A549 (cell line): ENCODE results near the gene ACSM6. TPM values are rescaled to one million over a fixed set of nuclear protein-coding genes. Genes with fewer than 3 reads are reported as not detected.
A peak's percentile ranks its signal among the peaks of the same experiment; 100 is the strongest.

Experiments
- ATAC-seq, 2 experiments: fragments of 200-7000 bp in 1 of 2; fragments of >200 bp in 1 of 2; cut with Nextera tagmentation in 1 of 2; cut with Tn5 transposase in 1 of 2; 3 replicates each; pipeline versions ENCODE4 v1.8.0 to v1.9.1; 2018 to 2020; ENCODE audit warnings: mild to moderate bottlenecking in 1 of 2, moderate library complexity in 1 of 2
- CTCF ChIA-PET: fragments of 300-600 bp; sonication (Branson Sonifier 250); formaldehyde crosslinking; extraction: SDS; loops from one replicate; lab custom pipeline; 2021; ENCODE audit warnings: antibody characterized with exemption, inconsistent platforms; lab: Yijun Ruan, JAX
- POLR2A ChIA-PET: fragments of 350-600 bp; formaldehyde crosslinking; extraction: SDS; loops from one replicate; lab custom pipeline; 2021; ENCODE audit warnings: antibody characterized with exemption, inconsistent platforms; lab: Yijun Ruan, JAX
- DNase-seq, 2 experiments: peaks; one replicate each; pipeline versions ENCODE4 v3.0.0 to v3.0.0-alpha.2; 2011 to 2016; ENCODE audit warnings: low read depth in 1 of 2, low spot score in 1 of 2
- FAIRE-seq: peaks from 2 replicates; lab custom pipeline; 2011; peaks lifted over from hg19 to GRCh38; lab: Jason Lieb, UNC
- H3K27ac ChIP-seq, 2 experiments: fragments of >200 bp; sonication (Bioruptor Twin); formaldehyde crosslinking; 3 replicates each; pipeline ENCODE4 v1.5.1; 2016 to 2017
- H3K4me1 ChIP-seq: fragments of >200 bp; sonication (Bioruptor Twin); formaldehyde crosslinking; 3 replicates; pipeline ENCODE4 v1.6.1; 2016
- H3K4me2 ChIP-seq: fragments of >200 bp; sonication (Bioruptor Twin); formaldehyde crosslinking; 3 replicates; pipeline ENCODE4 v1.6.1; 2016
- H3K4me3 ChIP-seq: fragments of >200 bp; sonication (Bioruptor Twin); formaldehyde crosslinking; 3 replicates; pipeline ENCODE4 v1.5.1; 2016
- H3K9me3 ChIP-seq: fragments of >200 bp; sonication (Bioruptor Twin); formaldehyde crosslinking; 3 replicates; pipeline ENCODE4 v1.6.1; 2016
- CEBPB ChIP-seq, 2 experiments: fragments of >200 bp in 1 of 2; sonication (Bioruptor Twin) in 1 of 2; formaldehyde crosslinking in 1 of 2; IDR thresholded peaks; 2 replicates each; pipeline ENCODE4 v1.6.1; 2012 to 2016
- CHD4 ChIP-seq: fragments of 200-600 bp; sonication (generic); IDR thresholded peaks from 2 replicates; pipeline ENCODE4 v1.6.1; 2016; ENCODE audit warnings: antibody characterized with exemption, mild to moderate bottlenecking, borderline replicate concordance
- E2F6 ChIP-seq: IDR thresholded peaks from 2 replicates; pipeline ENCODE4 v1.6.1; 2012; ENCODE audit warnings: low read depth, borderline replicate concordance
- FOSB ChIP-seq: fragments of 250-450 bp; sonication (Bioruptor Pico); IDR thresholded peaks from 2 replicates; pipeline ENCODE4 v1.5.0; 2020; ENCODE audit warnings: mild to moderate bottlenecking, moderate library complexity
- FOSL2 ChIP-seq, 2 experiments: fragments of 450-650 bp in 1 of 2; fragments of >200 bp in 1 of 2; sonication (Bioruptor Twin) in 1 of 2; formaldehyde crosslinking; IDR thresholded peaks; 2 replicates each; pipeline versions ENCODE4 v1.5.0 to v1.6.1; 2016 to 2020; ENCODE audit warnings: mild to moderate bottlenecking in 1 of 2, moderate library complexity in 1 of 2
- GATA3 ChIP-seq: IDR thresholded peaks from 2 replicates; pipeline ENCODE4 v1.6.1; 2012; ENCODE audit warnings: borderline replicate concordance
- HMGXB4 ChIP-seq: fragments of 250-450 bp; sonication (Bioruptor Pico); IDR thresholded peaks from 2 replicates; pipeline ENCODE4 v1.5.0; 2021; ENCODE audit warnings: mild to moderate bottlenecking, moderate library complexity, borderline replicate concordance
- HOXA7 ChIP-seq: fragments of 250-450 bp; sonication (Bioruptor Pico); IDR thresholded peaks from 2 replicates; pipeline ENCODE4 v1.5.0; 2020; ENCODE audit warnings: mild to moderate bottlenecking, moderate library complexity
- JUN ChIP-seq, 2 experiments: fragments of >200 bp; sonication (Bioruptor Twin); formaldehyde crosslinking; IDR thresholded peaks; 2 replicates in 1 of 2; 3 replicates in 1 of 2; pipeline ENCODE4 v1.6.1; 2016 to 2017
- JUNB ChIP-seq: fragments of >200 bp; sonication (Bioruptor Twin); formaldehyde crosslinking; IDR thresholded peaks from 2 replicates; pipeline ENCODE4 v1.6.1; 2016
- KDM1A ChIP-seq: fragments of 200-600 bp; sonication (generic); IDR thresholded peaks from 2 replicates; pipeline ENCODE4 v1.6.1; 2016; ENCODE audit warnings: low read depth, mild to moderate bottlenecking
- KDM5A ChIP-seq: fragments of 200-600 bp; sonication (generic); IDR thresholded peaks from 2 replicates; pipeline ENCODE4 v1.6.1; 2016; ENCODE audit warnings: antibody characterized with exemption, mild to moderate bottlenecking
- MAFK ChIP-seq: fragments of 450-650 bp; IDR thresholded peaks from 2 replicates; pipeline ENCODE4 v1.6.1; 2014; ENCODE audit not compliant: partially characterized antibody
- MAX ChIP-seq: IDR thresholded peaks from 2 replicates; pipeline ENCODE4 v1.6.1; 2012
- NR3C1 ChIP-seq: fragments of >200 bp; sonication (Bioruptor Twin); formaldehyde crosslinking; IDR thresholded peaks from 3 replicates; pipeline ENCODE4 v1.6.1; 2017
- PHF8 ChIP-seq: fragments of 200-600 bp; sonication (generic); IDR thresholded peaks from 2 replicates; pipeline ENCODE4 v1.6.1; 2016; ENCODE audit warnings: low read depth, mild to moderate bottlenecking, antibody characterized with exemption, moderate library complexity, borderline replicate concordance
- POLR2A ChIP-seq: IDR thresholded peaks from 2 replicates; pipeline ENCODE4 v1.6.1; 2012; ENCODE audit warnings: mild to moderate bottlenecking, low read length
- POLR2AphosphoS2 ChIP-seq: conservative IDR thresholded peaks from 2 replicates; pipeline ENCODE4 v1.6.1; 2012; ENCODE audit warnings: low read length, improper control_type of control experiment, inconsistent platforms
- RAD21 ChIP-seq, 2 experiments: fragments of >200 bp in 1 of 2; sonication (Bioruptor Twin) in 1 of 2; formaldehyde crosslinking in 1 of 2; IDR thresholded peaks in 1 of 2; conservative IDR thresholded peaks in 1 of 2; 2 replicates in 1 of 2; 3 replicates in 1 of 2; pipeline ENCODE4 v1.6.1; 2012 to 2018; ENCODE audit warnings: inconsistent platforms in 1 of 2
- RCOR1 ChIP-seq: fragments of 150-350 bp; IDR thresholded peaks from 2 replicates; pipeline ENCODE4 v1.6.1; 2014; ENCODE audit warnings: antibody characterized with exemption, low read length, low read depth
- TP53 ChIP-seq: fragments of 250-450 bp; sonication (Bioruptor Pico); IDR thresholded peaks from 2 replicates; pipeline ENCODE4 v1.5.0; 2021; ENCODE audit warnings: mild to moderate bottlenecking, moderate library complexity
- ZC3H11A ChIP-seq: fragments of 450-650 bp; IDR thresholded peaks from 2 replicates; pipeline ENCODE4 v1.6.1; 2014; ENCODE audit warnings: antibody characterized with exemption, mild to moderate bottlenecking
- ZNF302 ChIP-seq: fragments of 250-450 bp; sonication (Bioruptor Pico); IDR thresholded peaks from 2 replicates; pipeline ENCODE4 v1.9.0; 2021; ENCODE audit warnings: inconsistent platforms, mild to moderate bottlenecking, moderate library complexity
- WGBS: methylation state at CpG from one replicate; pipeline ENCODE4 v1.1.6; 2017; ENCODE audit errors: missing lambda C conversion rate; 5-methylcytosine and 5-hydroxymethylcytosine counted together
- polyA plus RNA-seq, 4 experiments: library from polyadenylated mRNA; depleted of rRNA in 3 of 4; stranded (reverse); fragments of >200 nt; fragmentation: RNase III in 1 of 4; extraction: RNeasy Plus Mini Kit Qiagen cat#74134 plus additional on column Dnase treatment in 1 of 4; gene quantifications; 2 replicates in 3 of 4; 3 replicates in 1 of 4; pipeline ENCODE4 v1.2.3, GENCODE V29; 2011 to 2017
- TF ChIP-seq, protein P1 (sequence below): fragments of 200-600 bp; sonication (generic); IDR thresholded peaks from 2 replicates; pipeline ENCODE4 v1.6.1; 2016; ENCODE audit warnings: antibody characterized with exemption, mild to moderate bottlenecking, moderate library complexity
- TF ChIP-seq, protein P2 (sequence below): IDR thresholded peaks from 2 replicates; pipeline ENCODE4 v1.6.1; 2012

Gene ACSM6
- polyA plus RNA-seq, 2 of the 4 experiments (the other 2 are of a cell fraction) = not detected

DNA sequence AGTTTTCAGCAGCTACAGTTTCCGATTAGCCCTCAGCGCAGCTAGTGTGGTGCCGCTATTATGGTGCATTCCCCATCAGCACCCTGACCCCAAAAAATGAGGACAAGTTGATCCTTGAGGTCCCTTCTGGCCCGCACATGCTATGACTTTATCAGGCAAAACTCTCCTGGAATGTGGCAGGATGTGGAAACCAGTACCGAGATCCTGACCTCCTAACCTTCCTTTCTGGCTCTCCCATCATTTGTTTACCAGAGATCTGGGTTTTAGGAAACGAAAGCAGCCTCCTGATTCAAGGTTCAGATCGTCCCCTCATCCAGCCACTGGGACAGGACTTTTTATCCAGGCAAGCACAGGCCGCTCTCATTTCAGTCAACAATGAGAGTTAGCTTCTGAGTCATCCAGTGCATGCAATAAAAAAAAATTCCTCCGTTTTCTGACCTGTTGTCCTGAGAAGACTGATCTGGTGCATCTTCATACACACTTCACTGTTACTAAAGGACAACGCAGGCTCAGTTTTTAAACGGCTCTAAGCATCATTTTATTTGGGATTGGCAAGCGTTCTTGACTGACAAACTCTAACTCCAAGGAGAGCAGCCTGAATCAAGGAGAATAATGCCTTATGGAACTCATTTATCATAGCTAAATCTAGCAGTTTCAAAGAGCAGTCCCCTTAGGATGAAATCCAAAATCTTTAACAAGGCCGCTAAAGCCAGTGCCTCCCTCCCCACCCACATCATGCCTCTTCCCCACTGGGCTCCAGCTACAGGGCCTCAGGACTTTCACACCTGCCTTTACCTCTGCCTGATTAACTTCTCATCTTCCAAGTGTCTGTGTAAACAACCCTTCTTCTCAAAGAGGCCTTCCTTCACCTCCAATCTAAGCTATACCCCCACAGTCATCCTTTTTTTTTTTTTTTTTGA, 79.6 kb downstream of the ACSM6 start:
- CTCF ChIA-PET = interaction anchor here (0.9 to 2.0 kb wide), 9 partner anchors 14 to 91 kb away, joined by 3 to 9 read pairs (median 5); no protein-coding TSS in a partner anchor
- POLR2A ChIA-PET = interaction anchor here (0.9 to 1.2 kb wide), 2 partner anchors 12 to 17 kb away, joined by 3 to 5 read pairs; partner anchors contain the start of gene PDLIM1

GRCh38 chr10:95275726-95276366, 81.8 kb downstream of the ACSM6 start:
- Histone ChIP-seq H3K9me3 (no peaks in the 10 kb centered on the region), H3K27ac (peak overlapping the region; percentile 76 to 86; a peak in 5 of 6 replicates)
- no peak for TF ChIP-seq ZNF302 (CRISPR knock-in tag)
- no peak for TF ChIP-seq KDM5A
- no peak for TF ChIP-seq FOSB
- TF ChIP-seq NR3C1 = no peak
- no peak for TF ChIP-seq JUNB
- TF ChIP-seq, protein P1, sequence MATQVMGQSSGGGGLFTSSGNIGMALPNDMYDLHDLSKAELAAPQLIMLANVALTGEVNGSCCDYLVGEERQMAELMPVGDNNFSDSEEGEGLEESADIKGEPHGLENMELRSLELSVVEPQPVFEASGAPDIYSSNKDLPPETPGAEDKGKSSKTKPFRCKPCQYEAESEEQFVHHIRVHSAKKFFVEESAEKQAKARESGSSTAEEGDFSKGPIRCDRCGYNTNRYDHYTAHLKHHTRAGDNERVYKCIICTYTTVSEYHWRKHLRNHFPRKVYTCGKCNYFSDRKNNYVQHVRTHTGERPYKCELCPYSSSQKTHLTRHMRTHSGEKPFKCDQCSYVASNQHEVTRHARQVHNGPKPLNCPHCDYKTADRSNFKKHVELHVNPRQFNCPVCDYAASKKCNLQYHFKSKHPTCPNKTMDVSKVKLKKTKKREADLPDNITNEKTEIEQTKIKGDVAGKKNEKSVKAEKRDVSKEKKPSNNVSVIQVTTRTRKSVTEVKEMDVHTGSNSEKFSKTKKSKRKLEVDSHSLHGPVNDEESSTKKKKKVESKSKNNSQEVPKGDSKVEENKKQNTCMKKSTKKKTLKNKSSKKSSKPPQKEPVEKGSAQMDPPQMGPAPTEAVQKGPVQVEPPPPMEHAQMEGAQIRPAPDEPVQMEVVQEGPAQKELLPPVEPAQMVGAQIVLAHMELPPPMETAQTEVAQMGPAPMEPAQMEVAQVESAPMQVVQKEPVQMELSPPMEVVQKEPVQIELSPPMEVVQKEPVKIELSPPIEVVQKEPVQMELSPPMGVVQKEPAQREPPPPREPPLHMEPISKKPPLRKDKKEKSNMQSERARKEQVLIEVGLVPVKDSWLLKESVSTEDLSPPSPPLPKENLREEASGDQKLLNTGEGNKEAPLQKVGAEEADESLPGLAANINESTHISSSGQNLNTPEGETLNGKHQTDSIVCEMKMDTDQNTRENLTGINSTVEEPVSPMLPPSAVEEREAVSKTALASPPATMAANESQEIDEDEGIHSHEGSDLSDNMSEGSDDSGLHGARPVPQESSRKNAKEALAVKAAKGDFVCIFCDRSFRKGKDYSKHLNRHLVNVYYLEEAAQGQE = no peak
- TF ChIP-seq RAD21 (conservative IDR thresholded peaks at IDR 0.05 in 1 of 2, IDR thresholded peaks at IDR 0.05 in 1 of 2) = no peak
- TF ChIP-seq ZC3H11A = no peak
- TF ChIP-seq HMGXB4 (CRISPR knock-in tag) = no peak
- no peak for TF ChIP-seq PHF8
- TF ChIP-seq POLR2A = no peak
- TF ChIP-seq MAFK = no peak
- TF ChIP-seq, protein P2, sequence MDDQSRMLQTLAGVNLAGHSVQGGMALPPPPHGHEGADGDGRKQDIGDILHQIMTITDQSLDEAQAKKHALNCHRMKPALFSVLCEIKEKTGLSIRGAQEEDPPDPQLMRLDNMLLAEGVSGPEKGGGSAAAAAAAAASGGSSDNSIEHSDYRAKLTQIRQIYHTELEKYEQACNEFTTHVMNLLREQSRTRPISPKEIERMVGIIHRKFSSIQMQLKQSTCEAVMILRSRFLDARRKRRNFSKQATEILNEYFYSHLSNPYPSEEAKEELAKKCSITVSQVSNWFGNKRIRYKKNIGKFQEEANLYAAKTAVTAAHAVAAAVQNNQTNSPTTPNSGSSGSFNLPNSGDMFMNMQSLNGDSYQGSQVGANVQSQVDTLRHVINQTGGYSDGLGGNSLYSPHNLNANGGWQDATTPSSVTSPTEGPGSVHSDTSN = no peak
- no peak for TF ChIP-seq HOXA7 (CRISPR knock-in tag)
- no peak for TF ChIP-seq CHD4
- TF ChIP-seq KDM1A = no peak
- no peak for TF ChIP-seq TP53 (CRISPR knock-in tag)
- no peak for TF ChIP-seq E2F6
- TF ChIP-seq GATA3 = no peak
- no peak for TF ChIP-seq RCOR1
- TF ChIP-seq, all 56 proteins: peak for 0
- FAIRE-seq = no peak
- no peak for ATAC-seq
- Histone ChIP-seq H3K4me2 (peak overlapping the region; percentile 17; the same call in 1 of the 3 replicates), H3K4me3 (no peak overlapping the region), H3K4me1 (peaks cover 93% of the 10 kb centered on the region)
- ChIA-PET CTCF (no interaction called here), POLR2A (no interaction called here)
- 89% methylated on average over 1 of the region's 1 CpG for WGBS
- no peak for DNase-seq

More for the DNA sequence above, 79.6 kb downstream of the ACSM6 start:
- no peak for FAIRE-seq
- Histone ChIP-seq H3K9me3 (no peaks in the 10 kb centered on the region), H3K4me1 (peaks cover 76% of the 10 kb centered on the region), H3K27ac (peak overlapping the region; percentile 76 to 86), H3K4me2 (peak overlapping the region; percentile 69), H3K4me3 (peak overlapping the region; percentile 11; the same call in 1 of the 3 replicates)
- peak; percentile 90 to 91 for ATAC-seq
- WGBS = 19% methylated on average over 13 of the region's 13 CpGs
- TF ChIP-seq RAD21 (conservative IDR thresholded peaks at IDR 0.05 in 1 of 2, IDR thresholded peaks at IDR 0.05 in 1 of 2) = 0 out of 5 replicates have a peak, but pooled peaks of 1 of the 2 experiments have one; percentile 6
- TF ChIP-seq JUN (IDR thresholded peaks at IDR 0.05) = peak in 1 of 2 experiments; percentile 53; a peak in 1 of 5 replicates
- TF ChIP-seq MAX = peak; percentile 59; the same call in 1 of the 2 replicates
- TF ChIP-seq CEBPB (IDR thresholded peaks at IDR 0.05) = peak in 1 of 2 experiments; percentile 44; a peak in 1 of 4 replicates
- TF ChIP-seq POLR2AphosphoS2 = no peak
- TF ChIP-seq GATA3 = peak; percentile 14; the same call in 1 of the 2 replicates
- TF ChIP-seq JUNB = peak; percentile 35; the same call in 1 of the 2 replicates
- TF ChIP-seq MAFK = no peak
- TF ChIP-seq FOSL2 (IDR thresholded peaks at IDR 0.05) = peak; percentile 53; the same call in 1 of the 2 replicates
- peak; percentile 86 for TF ChIP-seq FOSL2 (CRISPR knock-in tag; IDR thresholded peaks at IDR 0.05)
- peak; percentile 76 to 81 for DNase-seq
